Adipose tissue (tissue), 3 donors: ENCODE measurements around the gene TGM2. TPM values are rescaled to one million over a fixed set of nuclear protein-coding genes. Genes with fewer than 3 reads are reported as not detected.

ENCODE experiments used
- H3K27ac ChIP-seq: one replicate; pipeline ENCODE4 v1.5.1; 2013; ENCODE audit warnings: low read depth, low read length
- WGBS, 3 donors: extraction: QIAGEN DNeasy Blood & Tissue Kit; methylation state at CpG; one replicate each; pipeline ENCODE4 v1.1.7; 2013; 5-methylcytosine and 5-hydroxymethylcytosine counted together
- polyA plus RNA-seq, 3 donors: library from polyadenylated mRNA; stranded (reverse); fragments of 200-250 nt; gene quantifications; one replicate each; pipeline ENCODE4 v1.2.3, GENCODE V29; 2013
- donor health status: healthy with polysubstance abuse.
- donor health status: Bipolar disorder and iron deficiency.
- donor health status: healthy.

TGM2 gene
- polyA plus RNA-seq, 3 donors, result 12.7 to 53.1 (median 49.4) TPM

- WGBS, 3 donors, result 89 to 96% (median 94%) methylated on average over 8 of the region's 8 CpGs
- no peak overlapping the region for H3K27ac ChIP-seq
These were observed 2.3 kb upstream of the TGM2 start for GRCh38 chr20:38167328-38167850.

- no peak overlapping the region for H3K27ac ChIP-seq
- WGBS, 3 donors, result 79 to 89% (median 85%) methylated on average over 11 of the region's 11 CpGs
These were observed 1.7 kb upstream of the TGM2 start for GRCh38 chr20:38166703-38167233.

- H3K27ac ChIP-seq, result no peak overlapping the region
- 82 to 89% (median 88%) methylated on average over 11 of the region's 11 CpGs for WGBS, 3 donors
These were observed 1.1 kb upstream of the TGM2 start for GRCh38 chr20:38165966-38166702.

- no peak overlapping the region for H3K27ac ChIP-seq
- WGBS, 3 donors, result 59 to 71% (median 63%) methylated on average over 14 of the region's 14 CpGs
These were observed 414 bp downstream of the TGM2 start for GRCh38 chr20:38164624-38165088.

GRCh38 chr20:38164069-38164468 is 1.0 kb downstream of the TGM2 start:
- no peak overlapping the region for H3K27ac ChIP-seq

GRCh38 chr20:38162878-38163875 is 1.9 kb downstream of the TGM2 start:
- WGBS, 3 donors, result 69 to 80% (median 72%) methylated on average over 15 of the region's 15 CpGs

More at GRCh38 chr20:38164069-38164468, 1.0 kb downstream of the TGM2 start:
- 89 to 97% (median 90%) methylated on average over 5 of the region's 5 CpGs for WGBS, 3 donors

GRCh38 chr20:38162149-38162548 is 2.9 kb downstream of the TGM2 start:
- no peak overlapping the region for H3K27ac ChIP-seq
- whole genome bisulfite sequencing, 3 donors, result 55 to 80% (median 79%) methylated on average over 2 of the region's 2 CpGs

More at GRCh38 chr20:38162878-38163875, 1.9 kb downstream of the TGM2 start:
- H3K27ac ChIP-seq, result no peak overlapping the region

- 92 to 96% (median 95%) methylated on average over 14 of the region's 14 CpGs for WGBS, 3 donors
These were observed 3.7 kb downstream of the TGM2 start for GRCh38 chr20:38161412-38161774.

GRCh38 chr20:38159957-38160756 is 4.9 kb downstream of the TGM2 start:
- 84 to 89% (median 89%) methylated on average over 7 of the region's 7 CpGs for WGBS, 3 donors
- H3K27ac ChIP-seq, result no peak overlapping the region

More at GRCh38 chr20:38161412-38161774, 3.7 kb downstream of the TGM2 start:
- no peak overlapping the region for H3K27ac ChIP-seq

- WGBS, 3 donors, result 91 to 95% (median 94%) methylated on average over 5 of the region's 5 CpGs
- H3K27ac ChIP-seq, result no peak overlapping the region
These were observed 5.5 kb downstream of the TGM2 start for GRCh38 chr20:38159566-38159956.

- peak overlapping the region; percentile 49 for H3K27ac ChIP-seq
- WGBS, 3 donors, result 67 to 72% (median 71%) methylated on average over 14 of the region's 14 CpGs
These were observed 6.2 kb downstream of the TGM2 start for GRCh38 chr20:38158701-38159351.

GRCh38 chr20:38157635-38158495 is 7.2 kb downstream of the TGM2 start:
- H3K27ac ChIP-seq, result peak overlapping the region; percentile 49
- 71 to 87% (median 75%) methylated on average over 14 of the region's 14 CpGs for WGBS, 3 donors

GRCh38 chr20:38156888-38157634 is 8.0 kb downstream of the TGM2 start:
- H3K27ac ChIP-seq, result no peak overlapping the region
- WGBS, 3 donors, result 71 to 81% (median 74%) methylated on average over 11 of the region's 11 CpGs

- 77 to 89% (median 80%) methylated on average over 6 of the region's 6 CpGs for WGBS, 3 donors
- no peak overlapping the region for H3K27ac ChIP-seq
These were observed 8.8 kb downstream of the TGM2 start for GRCh38 chr20:38156280-38156679.

- WGBS, 3 donors, result 91 to 93% (median 93%) methylated on average over 13 of the region's 13 CpGs
- no peak overlapping the region for H3K27ac ChIP-seq
These were observed 9.3 kb downstream of the TGM2 start for GRCh38 chr20:38155811-38156210.

- no peak overlapping the region for H3K27ac ChIP-seq
- 92 to 97% (median 94%) methylated on average over 5 of the region's 5 CpGs for WGBS, 3 donors
These were observed 11.7 kb downstream of the TGM2 start for GRCh38 chr20:38153401-38153800.
